GM21825 (cell line): ENCODE data around the gene SMAP1.

Experiments
- ATAC-seq: cut with Tn5 transposase; IDR thresholded peaks from one replicate; pipeline ENCODE4 v1.9.1; 2021; ENCODE audit warnings: mild to moderate bottlenecking, moderate library complexity; ENCODE audit not compliant: unreplicated experiment

SMAP1 gene

DNA sequence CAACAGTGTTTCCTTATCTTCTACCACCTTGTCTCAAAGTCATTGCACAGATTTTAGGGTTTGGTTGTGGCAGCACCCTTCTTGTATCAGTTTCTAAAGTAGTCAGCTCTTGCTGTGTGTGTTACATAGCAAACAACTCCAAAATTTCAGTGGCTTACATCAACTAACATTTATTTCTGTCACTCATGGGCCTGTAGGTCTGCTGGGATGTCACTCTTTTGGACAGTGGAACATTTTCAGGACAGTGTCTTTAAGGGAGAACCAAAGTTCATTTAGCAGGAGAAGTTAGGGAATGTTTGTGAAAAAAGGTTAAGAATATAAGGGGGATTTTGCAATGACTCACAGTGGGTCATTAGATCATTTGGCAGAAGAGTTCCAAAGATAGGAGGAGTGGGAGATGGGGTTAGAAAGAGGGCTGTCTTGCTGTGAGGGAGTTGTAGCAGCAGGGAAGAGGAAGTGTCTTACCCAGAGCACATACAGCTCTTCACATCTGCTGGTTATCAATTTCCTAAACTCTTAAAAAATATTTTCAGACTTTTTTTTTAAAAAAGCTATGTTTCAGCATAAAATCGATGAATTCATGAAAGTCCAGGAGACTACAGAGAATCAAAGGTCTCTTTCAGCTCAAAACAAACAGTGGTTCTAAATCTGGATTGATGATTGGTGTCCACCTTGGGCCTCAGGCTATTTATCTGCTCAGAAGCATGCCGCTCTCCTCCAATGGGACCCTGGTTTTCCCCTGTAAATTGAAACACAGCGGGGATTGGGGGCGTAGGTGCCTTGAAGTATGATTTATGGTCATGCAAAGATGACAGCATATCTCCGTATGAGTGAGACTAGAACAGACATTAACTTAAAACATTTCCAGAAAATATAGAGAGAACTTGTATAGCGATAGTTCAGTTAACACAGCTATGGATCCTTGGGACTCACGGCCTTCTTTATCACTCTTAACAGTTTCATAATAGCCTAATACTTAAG is 171.9 kb downstream of the SMAP1 start:
- ATAC-seq: no peak

DNA sequence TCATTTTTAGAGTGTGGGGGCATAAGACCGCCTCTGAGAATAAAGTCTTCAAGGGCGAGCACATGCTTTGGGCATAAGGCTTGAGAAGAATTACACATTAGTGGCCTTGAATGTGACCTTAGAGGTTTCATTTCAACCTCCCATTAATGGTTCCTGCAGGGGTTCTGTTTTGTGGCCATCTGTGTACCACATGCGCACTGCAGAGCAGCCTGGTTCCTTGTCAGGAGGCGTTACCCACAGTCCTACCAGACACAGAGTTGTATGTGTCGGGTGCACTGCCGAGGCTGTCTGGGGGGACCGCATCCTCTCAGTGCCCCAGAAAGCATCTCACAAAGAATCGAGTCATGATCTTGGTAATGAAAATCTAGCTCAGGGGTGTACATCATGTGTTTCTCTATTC is 173.4 kb downstream of the SMAP1 start:
- ATAC-seq: no peak

DNA sequence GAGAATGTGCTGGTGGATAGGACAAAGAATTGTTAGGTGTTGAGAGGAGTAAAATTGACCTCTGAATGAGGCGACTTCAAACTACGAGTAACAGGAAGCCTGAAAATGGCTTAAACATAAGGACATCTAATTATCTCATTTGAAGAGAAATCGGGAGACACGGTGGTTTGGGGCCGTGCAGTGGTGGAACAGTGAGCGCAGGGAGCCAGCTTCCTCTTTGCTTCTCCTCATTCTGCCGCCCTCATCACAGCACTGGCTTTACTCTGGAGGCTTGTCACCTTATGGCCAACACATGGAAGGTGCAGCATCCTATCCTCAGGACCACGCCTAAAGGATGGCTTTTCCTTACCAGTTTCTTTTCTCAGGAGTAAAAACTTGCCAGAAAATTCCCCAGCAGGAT is 174.9 kb downstream of the SMAP1 start:
- no peak for ATAC-seq

- no peak for ATAC-seq
These were observed 175.7 kb downstream of the SMAP1 start for GRCh38 chr6:70843328-70843918.

- ATAC-seq: no peak
These were observed 176.6 kb downstream of the SMAP1 start for GRCh38 chr6:70844301-70844700.

- ATAC-seq: no peak
These were observed 178.6 kb downstream of the SMAP1 start for GRCh38 chr6:70846207-70846835.

- ATAC-seq: no peak
These were observed 179.7 kb downstream of the SMAP1 start for GRCh38 chr6:70847106-70848084.

GRCh38 chr6:70849348-70850069 is 181.8 kb downstream of the SMAP1 start:
- no peak for ATAC-seq

- no peak for ATAC-seq
These were observed 185.1 kb downstream of the SMAP1 start for GRCh38 chr6:70852667-70853246.

- peak; percentile 100 for ATAC-seq
These were observed 189.8 kb downstream of the SMAP1 start for GRCh38 chr6:70857387-70858077.

GRCh38 chr6:70860045-70860444 is 192.4 kb downstream of the SMAP1 start:
- ATAC-seq: no peak

- no peak for ATAC-seq
These were observed 193.2 kb downstream of the SMAP1 start for GRCh38 chr6:70860920-70861319.

- no peak for ATAC-seq
These were observed 195.7 kb downstream of the SMAP1 start for GRCh38 chr6:70863343-70863742.

DNA sequence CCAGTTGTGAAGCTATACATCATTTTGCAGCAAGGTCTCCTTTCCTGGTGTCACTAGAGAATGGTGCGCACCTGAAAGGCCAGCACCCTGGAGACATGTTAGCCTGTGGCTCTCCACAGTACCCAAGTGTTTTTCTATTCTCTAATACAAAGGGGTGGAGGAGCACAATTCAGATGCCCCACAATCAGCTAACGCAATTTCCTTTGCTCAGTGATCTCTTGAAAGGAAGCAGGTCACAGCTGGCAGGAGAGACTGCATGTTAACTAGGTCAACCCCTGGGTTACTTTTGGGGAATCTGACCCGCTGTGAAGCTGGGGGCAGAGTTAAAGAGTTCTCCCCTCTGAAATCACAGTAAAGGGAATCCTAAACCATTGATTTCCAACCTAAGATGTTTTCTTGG is 196.7 kb downstream of the SMAP1 start:
- ATAC-seq: no peak

DNA sequence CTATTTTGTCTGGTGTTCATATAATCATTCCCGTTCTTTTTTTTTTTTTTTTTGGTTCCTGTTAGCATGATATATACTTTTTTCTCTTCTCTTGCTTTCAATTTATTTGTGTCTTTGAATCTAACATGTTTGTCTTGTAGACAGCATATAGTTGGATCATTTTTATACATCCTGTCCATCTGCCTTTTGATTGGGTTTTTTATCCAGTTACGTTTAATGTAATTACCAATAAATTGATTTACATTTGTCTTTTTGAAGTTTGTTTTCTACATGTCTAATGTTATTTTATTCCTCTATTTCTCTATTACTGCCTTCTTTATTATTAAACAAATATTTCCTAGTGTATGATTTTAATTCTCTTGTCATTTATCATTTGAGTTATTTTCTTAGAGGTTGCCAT is 204.8 kb downstream of the SMAP1 start:
- no peak for ATAC-seq

DNA sequence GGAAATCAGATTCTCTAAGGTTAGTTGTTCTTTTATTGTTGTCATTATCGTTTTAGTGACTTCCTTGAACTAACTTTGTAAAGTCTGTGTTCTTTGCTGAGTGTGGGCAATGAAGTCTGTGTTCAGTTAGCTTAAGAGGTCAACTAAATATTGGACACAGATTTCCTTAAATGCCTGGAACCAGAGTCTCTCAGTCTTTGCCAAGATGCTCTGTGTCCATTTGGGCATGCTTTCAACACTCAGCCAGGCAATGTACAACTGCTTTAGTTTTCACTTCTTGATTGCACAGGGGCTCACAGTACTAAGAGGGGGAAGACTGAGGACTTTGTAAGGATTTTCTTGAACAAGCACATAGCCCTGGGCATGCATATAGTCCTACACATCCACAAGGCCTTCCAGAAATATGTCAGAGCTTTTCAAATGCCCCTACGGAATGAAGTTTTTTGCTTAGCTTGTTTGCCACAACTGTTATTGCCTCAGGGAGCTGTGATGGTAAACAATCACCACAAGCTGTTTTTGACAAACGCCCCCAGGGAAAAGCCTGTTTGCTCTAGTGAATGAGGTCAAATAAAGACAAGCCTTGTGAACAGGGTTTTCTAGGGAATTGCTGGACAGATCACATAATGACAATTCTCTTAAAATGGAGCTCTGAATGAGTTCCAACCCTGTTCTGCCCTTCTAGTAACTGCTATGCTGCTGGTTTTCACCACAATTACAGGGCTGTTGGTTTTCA is 206.7 kb downstream of the SMAP1 start:
- ATAC-seq: no peak

DNA sequence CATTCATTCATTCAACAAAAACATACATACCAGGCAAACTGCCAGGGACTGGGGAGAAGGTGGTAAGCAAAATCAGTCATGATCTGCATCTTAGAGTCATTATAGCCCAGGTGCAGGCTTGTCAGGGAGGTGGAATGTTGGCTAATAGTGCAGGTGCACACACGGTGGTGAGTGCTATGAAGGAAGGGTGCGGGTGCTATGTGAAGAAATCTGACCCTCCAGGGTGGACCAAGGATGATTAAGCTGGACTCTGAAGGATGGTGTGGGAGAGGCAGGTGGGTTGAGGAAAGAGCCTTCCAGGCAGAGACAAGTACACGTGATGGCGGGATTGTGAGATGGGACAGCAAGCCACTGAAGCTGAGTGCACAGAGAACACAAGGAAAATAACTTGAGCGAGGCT is 211.8 kb downstream of the SMAP1 start:
- ATAC-seq: no peak
